WTC11 (cell line): ENCODE measurements around the gene SDR42E2. TPM values are rescaled to one million over a fixed set of nuclear protein-coding genes. Genes with fewer than 3 reads are reported as not detected.

Source experiments
- ATF1 ChIP-seq: sonication (generic); formaldehyde crosslinking; IDR thresholded peaks from 2 replicates; pipeline ENCODE4 v1.8.1; 2023; ENCODE audit warnings: mild to moderate bottlenecking, moderate library complexity, missing genetic modification reagents
- CREB1 ChIP-seq: sonication (generic); formaldehyde crosslinking; IDR thresholded peaks from 2 replicates; pipeline ENCODE4 v1.8.0; 2023; ENCODE audit warnings: mild to moderate bottlenecking, missing genetic modification reagents
- CREM ChIP-seq: sonication (generic); formaldehyde crosslinking; IDR thresholded peaks from 2 replicates; pipeline ENCODE4 v1.8.1; 2022; ENCODE audit warnings: mild to moderate bottlenecking, missing genetic modification reagents, moderate library complexity
- MYBL2 ChIP-seq: sonication (generic); formaldehyde crosslinking; IDR thresholded peaks from 2 replicates; pipeline ENCODE4 v1.8.1; 2023; ENCODE audit warnings: mild to moderate bottlenecking, moderate library complexity, missing genetic modification reagents
- NR1H2 ChIP-seq: sonication (generic); formaldehyde crosslinking; IDR thresholded peaks from 2 replicates; pipeline ENCODE4 v1.9.0; 2021; ENCODE audit warnings: mild to moderate bottlenecking, moderate library complexity, missing genetic modification reagents
- SMAD3 ChIP-seq: sonication (generic); formaldehyde crosslinking; IDR thresholded peaks from 2 replicates; pipeline ENCODE4 v1.8.0; 2022; ENCODE audit warnings: missing genetic modification reagents, mild to moderate bottlenecking, borderline replicate concordance
- TP53 ChIP-seq: sonication (generic); formaldehyde crosslinking; IDR thresholded peaks from 2 replicates; pipeline ENCODE4 v1.8.1; 2023; ENCODE audit warnings: mild to moderate bottlenecking, missing genetic modification reagents
- ZSCAN18 ChIP-seq: fragments of 250-450 bp; sonication (Bioruptor Pico); IDR thresholded peaks from 2 replicates; pipeline ENCODE4 v2.1.2; 2022; ENCODE audit warnings: mild to moderate bottlenecking, moderate library complexity
- total RNA-seq: library from RNA; stranded (reverse); gene quantifications from 3 replicates; pipeline ENCODE4 v1.2.3, GENCODE V29; 2021
- TF ChIP-seq, protein P1 (sequence below): fragments of 250-450 bp; sonication (Bioruptor Pico); IDR thresholded peaks from 2 replicates; pipeline ENCODE4 v1.9.0; 2021; ENCODE audit warnings: mild to moderate bottlenecking, borderline replicate concordance

The SDR42E2 gene
- total RNA-seq, 1 experiment from 2014 or later = 0.13 TPM

DNA sequence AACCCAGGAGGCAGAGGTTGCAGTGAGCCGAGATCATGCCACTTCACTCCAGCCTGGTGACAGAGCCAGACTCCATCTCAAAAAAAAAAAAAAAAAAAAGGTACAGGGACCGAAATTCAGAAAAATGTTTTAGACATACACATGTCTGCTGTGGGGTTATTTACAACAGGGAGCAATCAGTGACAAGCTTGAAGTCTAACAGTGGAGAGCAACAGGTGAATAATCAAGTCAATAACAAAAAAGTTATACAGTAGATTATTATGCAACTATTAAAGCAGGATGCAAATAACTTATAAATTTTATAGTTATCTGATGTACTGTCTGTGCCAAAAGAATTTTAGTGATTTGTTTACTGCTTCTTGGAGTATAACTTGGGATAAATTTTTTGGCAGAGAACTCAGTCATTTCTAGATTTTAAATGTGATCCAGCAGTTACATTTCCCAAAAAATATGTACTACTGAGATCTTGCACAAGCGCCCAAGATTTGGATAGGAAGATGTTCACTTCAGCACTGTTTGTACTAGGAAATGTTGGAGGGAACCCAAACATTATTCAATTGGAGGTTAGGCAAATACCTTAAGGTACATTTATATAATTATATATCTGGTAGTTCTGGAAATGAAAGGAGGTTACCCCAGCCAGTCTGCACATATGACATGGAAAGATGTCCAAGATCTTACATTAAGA lies 77.9 kb downstream of the SDR42E2 start (continued):
- TF ChIP-seq NR1H2 (CRISPR knock-in tag) (no peak), ZSCAN18 (CRISPR knock-in tag) (no peak), TP53 (CRISPR knock-in tag) (no peak), CREM (CRISPR knock-in tag) (no peak), MYBL2 (CRISPR knock-in tag) (no peak), CREB1 (CRISPR knock-in tag) (no peak), ATF1 (no peak), SMAD3 (CRISPR knock-in tag) (no peak)
- TF ChIP-seq, protein P1, sequence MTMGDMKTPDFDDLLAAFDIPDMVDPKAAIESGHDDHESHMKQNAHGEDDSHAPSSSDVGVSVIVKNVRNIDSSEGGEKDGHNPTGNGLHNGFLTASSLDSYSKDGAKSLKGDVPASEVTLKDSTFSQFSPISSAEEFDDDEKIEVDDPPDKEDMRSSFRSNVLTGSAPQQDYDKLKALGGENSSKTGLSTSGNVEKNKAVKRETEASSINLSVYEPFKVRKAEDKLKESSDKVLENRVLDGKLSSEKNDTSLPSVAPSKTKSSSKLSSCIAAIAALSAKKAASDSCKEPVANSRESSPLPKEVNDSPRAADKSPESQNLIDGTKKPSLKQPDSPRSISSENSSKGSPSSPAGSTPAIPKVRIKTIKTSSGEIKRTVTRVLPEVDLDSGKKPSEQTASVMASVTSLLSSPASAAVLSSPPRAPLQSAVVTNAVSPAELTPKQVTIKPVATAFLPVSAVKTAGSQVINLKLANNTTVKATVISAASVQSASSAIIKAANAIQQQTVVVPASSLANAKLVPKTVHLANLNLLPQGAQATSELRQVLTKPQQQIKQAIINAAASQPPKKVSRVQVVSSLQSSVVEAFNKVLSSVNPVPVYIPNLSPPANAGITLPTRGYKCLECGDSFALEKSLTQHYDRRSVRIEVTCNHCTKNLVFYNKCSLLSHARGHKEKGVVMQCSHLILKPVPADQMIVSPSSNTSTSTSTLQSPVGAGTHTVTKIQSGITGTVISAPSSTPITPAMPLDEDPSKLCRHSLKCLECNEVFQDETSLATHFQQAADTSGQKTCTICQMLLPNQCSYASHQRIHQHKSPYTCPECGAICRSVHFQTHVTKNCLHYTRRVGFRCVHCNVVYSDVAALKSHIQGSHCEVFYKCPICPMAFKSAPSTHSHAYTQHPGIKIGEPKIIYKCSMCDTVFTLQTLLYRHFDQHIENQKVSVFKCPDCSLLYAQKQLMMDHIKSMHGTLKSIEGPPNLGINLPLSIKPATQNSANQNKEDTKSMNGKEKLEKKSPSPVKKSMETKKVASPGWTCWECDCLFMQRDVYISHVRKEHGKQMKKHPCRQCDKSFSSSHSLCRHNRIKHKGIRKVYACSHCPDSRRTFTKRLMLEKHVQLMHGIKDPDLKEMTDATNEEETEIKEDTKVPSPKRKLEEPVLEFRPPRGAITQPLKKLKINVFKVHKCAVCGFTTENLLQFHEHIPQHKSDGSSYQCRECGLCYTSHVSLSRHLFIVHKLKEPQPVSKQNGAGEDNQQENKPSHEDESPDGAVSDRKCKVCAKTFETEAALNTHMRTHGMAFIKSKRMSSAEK (CRISPR knock-in tag) = no peak
- TF ChIP-seq, all 79 proteins: peak for 0

Other genes with a start within 250 kb of the SDR42E2 start
- gene UQCRC2, start 209.1 kb upstream of the SDR42E2 start, total RNA-seq = 197 to 207 TPM (median 198 TPM) in 3 replicates
- not detected in 3 replicates for gene PDZD9, start 161.4 kb upstream of the SDR42E2 start, total RNA-seq
- 10.7 to 11.6 TPM (median 10.7 TPM) in 3 replicates for gene MOSMO, start 154.4 kb upstream of the SDR42E2 start, total RNA-seq
- gene VWA3A, start 70.0 kb upstream of the SDR42E2 start, total RNA-seq = 0.11 TPM in 1 of 3 replicates, not detected in the others
- 23.8 to 27.7 TPM (median 26.7 TPM) in 3 replicates for gene EEF2K, start 43.8 kb downstream of the SDR42E2 start, total RNA-seq
- gene POLR3E, start 134.9 kb downstream of the SDR42E2 start, total RNA-seq = 62.2 to 73.5 TPM (median 68.0 TPM) in 3 replicates
- 25.4 to 40.9 TPM (median 29.1 TPM) in 3 replicates for gene CDR2, start 212.1 kb downstream of the SDR42E2 start, total RNA-seq